ENCODE data around the gene SLC7A10. TPM values are rescaled to one million over a fixed set of nuclear protein-coding genes. Genes with fewer than 3 reads are reported as not detected.

SLC7A10 gene
- total and polyA plus RNA-seq, 2 donors (not counting 1 experiment from before 2014, with no cell fraction given), result not detected

DNA sequence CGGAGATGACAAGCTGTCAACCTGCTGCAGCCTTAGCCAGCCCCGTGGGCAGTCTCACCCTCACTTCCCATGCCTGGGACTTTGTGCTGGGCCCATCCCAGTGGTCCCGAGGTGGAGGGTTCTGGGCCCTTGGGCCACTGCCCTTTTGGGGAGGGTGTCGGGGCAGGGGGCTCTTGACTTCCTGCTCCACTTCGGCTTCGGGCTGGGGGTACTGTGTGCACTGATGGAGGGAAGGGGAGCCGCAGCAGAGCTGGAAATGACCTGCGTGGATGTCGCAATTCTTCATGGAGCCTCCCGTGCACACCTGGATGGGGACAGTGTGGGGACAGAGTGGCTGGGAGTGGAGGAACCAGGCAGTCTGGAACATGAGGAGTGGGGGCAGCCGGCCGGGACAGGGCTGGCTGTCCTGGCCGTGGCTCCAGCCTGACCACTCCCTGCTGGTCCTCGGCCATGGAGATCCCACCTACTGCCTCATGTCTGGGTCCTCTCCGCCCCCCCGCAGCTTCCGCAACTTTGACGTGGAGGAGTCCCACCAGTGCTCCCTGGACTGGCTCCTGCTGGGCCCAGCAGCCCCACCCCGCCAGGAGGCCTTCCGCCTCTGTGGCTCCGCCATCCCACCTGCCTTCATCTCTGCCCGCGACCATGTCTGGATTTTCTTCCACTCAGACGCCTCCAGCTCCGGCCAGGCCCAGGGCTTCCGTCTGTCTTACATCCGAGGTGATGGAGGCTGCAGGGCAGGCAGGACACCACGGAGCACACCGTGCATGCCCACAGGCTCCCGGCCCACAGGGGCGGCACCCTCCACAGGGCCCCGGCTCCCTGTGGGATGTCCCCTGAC, 21.3 kb downstream of the SLC7A10 start:
- Histone ChIP-seq H3K4me3 (replicated peaks in 1 of 4; ENCODE audit: control extremely low read depth in 1 of 4, insufficient read depth in 1 of 4, low read depth in 3 of 4, low read length in 4 of 4) (no peak overlapping the region), H3K36me3 (ENCODE audit: control insufficient read depth, insufficient read depth, low read length) (peaks cover 6% of the 10 kb centered on the region), H2AFZ (ENCODE audit: low read length) (no peak overlapping the region), H3K4me1 (ENCODE audit: control insufficient read depth, extremely low read depth, insufficient read depth, low read length) (no peaks in the 10 kb centered on the region), H3K9me3 (ENCODE audit: control insufficient read depth, insufficient read depth, low read depth, low read length) (no peaks in the 10 kb centered on the region), H3K79me2 (ENCODE audit: control insufficient read depth, insufficient read depth, low read length) (no peaks in the 10 kb centered on the region), H3K9ac (ENCODE audit: insufficient read depth, low read length) (no peak overlapping the region), H3K27me3 (ENCODE audit: control insufficient read depth, insufficient read depth, low read length) (no peaks in the 10 kb centered on the region), H3K27ac (ENCODE audit: insufficient read depth, low read length) (no peak overlapping the region), H3K4me2 (ENCODE audit: extremely low read depth, insufficient read depth, low read length) (no peak overlapping the region), H4K20me1 (ENCODE audit: control insufficient read depth, extremely low read depth, insufficient read depth, low read length) (no peaks in the 10 kb centered on the region)
- TF ChIP-seq, protein P1, sequence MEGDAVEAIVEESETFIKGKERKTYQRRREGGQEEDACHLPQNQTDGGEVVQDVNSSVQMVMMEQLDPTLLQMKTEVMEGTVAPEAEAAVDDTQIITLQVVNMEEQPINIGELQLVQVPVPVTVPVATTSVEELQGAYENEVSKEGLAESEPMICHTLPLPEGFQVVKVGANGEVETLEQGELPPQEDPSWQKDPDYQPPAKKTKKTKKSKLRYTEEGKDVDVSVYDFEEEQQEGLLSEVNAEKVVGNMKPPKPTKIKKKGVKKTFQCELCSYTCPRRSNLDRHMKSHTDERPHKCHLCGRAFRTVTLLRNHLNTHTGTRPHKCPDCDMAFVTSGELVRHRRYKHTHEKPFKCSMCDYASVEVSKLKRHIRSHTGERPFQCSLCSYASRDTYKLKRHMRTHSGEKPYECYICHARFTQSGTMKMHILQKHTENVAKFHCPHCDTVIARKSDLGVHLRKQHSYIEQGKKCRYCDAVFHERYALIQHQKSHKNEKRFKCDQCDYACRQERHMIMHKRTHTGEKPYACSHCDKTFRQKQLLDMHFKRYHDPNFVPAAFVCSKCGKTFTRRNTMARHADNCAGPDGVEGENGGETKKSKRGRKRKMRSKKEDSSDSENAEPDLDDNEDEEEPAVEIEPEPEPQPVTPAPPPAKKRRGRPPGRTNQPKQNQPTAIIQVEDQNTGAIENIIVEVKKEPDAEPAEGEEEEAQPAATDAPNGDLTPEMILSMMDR (conservative IDR thresholded peaks at IDR 0.05 in 1 of 2, IDR thresholded peaks at IDR 0.05 in 1 of 2; ENCODE audit: low read depth in 1 of 2, low read length in 2 of 2), result no peak
- no peak for TF ChIP-seq EZH2 (IDR thresholded peaks at IDR 0.05; ENCODE audit: low read length, missing control alignments)
- DNase-seq (ENCODE audit: low read depth in 2 of 2), result no peak

DNA sequence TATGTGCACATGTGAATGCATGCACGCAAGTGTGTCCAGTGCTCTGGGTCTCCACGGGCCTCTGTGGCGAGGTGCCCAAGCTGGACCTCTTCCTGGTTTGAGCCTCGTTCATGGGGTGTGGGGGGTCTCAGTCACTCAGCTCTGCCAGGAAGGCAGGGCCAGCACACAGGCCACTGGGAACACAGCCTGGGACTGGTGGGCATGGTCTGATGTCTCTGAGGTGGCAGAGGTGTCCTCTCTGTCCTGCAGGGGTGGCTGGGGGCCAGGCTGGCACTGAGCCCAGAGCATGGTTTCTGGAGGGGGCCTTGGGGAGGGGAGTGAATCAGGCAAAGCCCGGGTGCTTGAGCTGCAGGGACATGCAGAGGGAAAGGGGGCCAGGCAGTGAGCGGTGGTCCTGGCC, 22.1 kb downstream of the SLC7A10 start:
- Histone ChIP-seq H3K9me3 (ENCODE audit: control insufficient read depth, insufficient read depth, low read depth, low read length) (no peaks in the 10 kb centered on the region), H3K9ac (ENCODE audit: insufficient read depth, low read length) (no peak overlapping the region), H3K4me2 (ENCODE audit: extremely low read depth, insufficient read depth, low read length) (no peak overlapping the region), H4K20me1 (ENCODE audit: control insufficient read depth, extremely low read depth, insufficient read depth, low read length) (no peaks in the 10 kb centered on the region), H3K27ac (ENCODE audit: insufficient read depth, low read length) (no peak overlapping the region), H3K36me3 (ENCODE audit: control insufficient read depth, insufficient read depth, low read length) (peaks cover 6% of the 10 kb centered on the region), H2AFZ (ENCODE audit: low read length) (no peak overlapping the region), H3K79me2 (ENCODE audit: control insufficient read depth, insufficient read depth, low read length) (no peaks in the 10 kb centered on the region), H3K4me1 (ENCODE audit: control insufficient read depth, extremely low read depth, insufficient read depth, low read length) (no peaks in the 10 kb centered on the region), H3K27me3 (ENCODE audit: control insufficient read depth, insufficient read depth, low read length) (no peaks in the 10 kb centered on the region), H3K4me3 (replicated peaks in 1 of 4; ENCODE audit: control extremely low read depth in 1 of 4, insufficient read depth in 1 of 4, low read depth in 3 of 4, low read length in 4 of 4) (no peak overlapping the region)
- TF ChIP-seq, protein P1 (conservative IDR thresholded peaks at IDR 0.05 in 1 of 2, IDR thresholded peaks at IDR 0.05 in 1 of 2; ENCODE audit: low read depth in 1 of 2, low read length in 2 of 2), result no peak
- TF ChIP-seq EZH2 (IDR thresholded peaks at IDR 0.05; ENCODE audit: low read length, missing control alignments), result no peak
- no peak for DNase-seq (ENCODE audit: low read depth in 2 of 2)

DNA sequence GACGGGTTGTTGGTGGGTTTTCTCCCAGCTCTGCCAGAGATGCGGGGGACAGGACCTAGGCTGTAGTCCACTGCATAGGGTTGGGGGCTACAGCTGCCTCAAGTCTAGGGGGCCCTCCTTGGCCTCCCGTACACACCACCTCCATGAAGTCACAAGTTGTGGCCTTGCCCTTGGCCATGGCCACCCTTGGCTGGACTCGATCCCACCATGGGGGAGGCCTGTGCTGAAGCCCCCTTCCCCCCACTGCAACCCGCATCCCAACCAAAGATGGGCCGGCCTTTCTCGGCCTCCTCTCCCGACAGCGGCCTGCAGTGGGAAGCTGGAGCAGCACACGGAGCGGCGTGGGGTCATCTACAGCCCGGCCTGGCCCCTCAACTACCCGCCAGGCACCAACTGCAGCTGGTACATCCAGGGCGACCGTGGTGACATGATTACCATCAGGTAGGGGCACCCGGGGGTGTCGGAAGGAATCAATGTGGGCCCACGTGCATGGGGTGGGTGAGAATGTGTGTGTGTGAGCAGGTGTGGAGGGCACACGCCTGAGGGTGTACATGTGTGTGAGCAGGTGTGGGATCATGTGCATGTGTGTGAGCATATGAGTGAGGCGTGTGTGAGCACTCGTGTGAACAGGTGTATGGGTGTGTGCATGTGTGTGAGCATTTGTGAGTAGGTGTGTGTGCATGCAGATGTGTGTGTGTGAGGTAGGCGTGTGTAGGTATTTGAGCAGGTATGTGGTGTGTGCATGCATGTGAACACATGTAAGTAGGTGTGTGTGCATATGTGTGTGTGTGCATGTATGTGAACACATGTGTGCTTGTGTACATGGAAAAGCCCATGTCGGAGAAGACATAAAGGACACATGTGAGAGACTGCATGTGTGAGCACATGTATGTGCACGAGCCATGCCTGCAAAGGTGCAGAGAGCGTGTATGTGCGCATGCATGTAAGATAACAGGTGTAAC, 22.8 kb downstream of the SLC7A10 start:
- H3K79me2 ChIP-seq (ENCODE audit: control insufficient read depth, insufficient read depth, low read length), result no peaks in the 10 kb centered on the region
- no peak for DNase-seq (ENCODE audit: low read depth in 2 of 2)
- H3K27me3 ChIP-seq (ENCODE audit: control insufficient read depth, insufficient read depth, low read length), result no peaks in the 10 kb centered on the region
- no peaks in the 10 kb centered on the region for H4K20me1 ChIP-seq (ENCODE audit: control insufficient read depth, extremely low read depth, insufficient read depth, low read length)
- H3K36me3 ChIP-seq (ENCODE audit: control insufficient read depth, insufficient read depth, low read length), result peaks cover 6% of the 10 kb centered on the region
- no peak overlapping the region for H3K4me3 ChIP-seq (replicated peaks in 1 of 4; ENCODE audit: control extremely low read depth in 1 of 4, insufficient read depth in 1 of 4, low read depth in 3 of 4, low read length in 4 of 4)
- no peak overlapping the region for H3K27ac ChIP-seq (ENCODE audit: insufficient read depth, low read length)
- no peaks in the 10 kb centered on the region for H3K9me3 ChIP-seq (ENCODE audit: control insufficient read depth, insufficient read depth, low read depth, low read length)
- TF ChIP-seq, protein P1 (conservative IDR thresholded peaks at IDR 0.05 in 1 of 2, IDR thresholded peaks at IDR 0.05 in 1 of 2; ENCODE audit: low read depth in 1 of 2, low read length in 2 of 2), result no peak
- H3K4me1 ChIP-seq (ENCODE audit: control insufficient read depth, extremely low read depth, insufficient read depth, low read length), result no peaks in the 10 kb centered on the region
- H3K9ac ChIP-seq (ENCODE audit: insufficient read depth, low read length), result no peak overlapping the region
- no peak overlapping the region for H3K4me2 ChIP-seq (ENCODE audit: extremely low read depth, insufficient read depth, low read length)
- no peak overlapping the region for H2AFZ ChIP-seq (ENCODE audit: low read length)

Measured in fibroblast of lung (primary cell).